SK-N-MC (cell line): ENCODE data around the gene ODC1.

Experiments
- EZH2 ChIP-seq: fragments of 200-600 bp; sonication (generic); IDR thresholded peaks from one replicate; pipeline ENCODE4 v1.6.1; 2017; ENCODE audit warnings: antibody characterized with exemption
- FOXP2 ChIP-seq: optimal IDR thresholded peaks from 2 replicates; pipeline ENCODE3; 2011; ENCODE audit warnings: mild to moderate bottlenecking, moderate library complexity; ENCODE audit not compliant: insufficient read depth; ENCODE audit errors: extremely low read length, control extremely low read depth
- POLR2AphosphoS5 ChIP-seq: IDR thresholded peaks from 2 replicates; pipeline ENCODE4 v1.6.1; 2012; ENCODE audit warnings: mild to moderate bottlenecking, low read depth, low read length, borderline replicate concordance

DNA sequence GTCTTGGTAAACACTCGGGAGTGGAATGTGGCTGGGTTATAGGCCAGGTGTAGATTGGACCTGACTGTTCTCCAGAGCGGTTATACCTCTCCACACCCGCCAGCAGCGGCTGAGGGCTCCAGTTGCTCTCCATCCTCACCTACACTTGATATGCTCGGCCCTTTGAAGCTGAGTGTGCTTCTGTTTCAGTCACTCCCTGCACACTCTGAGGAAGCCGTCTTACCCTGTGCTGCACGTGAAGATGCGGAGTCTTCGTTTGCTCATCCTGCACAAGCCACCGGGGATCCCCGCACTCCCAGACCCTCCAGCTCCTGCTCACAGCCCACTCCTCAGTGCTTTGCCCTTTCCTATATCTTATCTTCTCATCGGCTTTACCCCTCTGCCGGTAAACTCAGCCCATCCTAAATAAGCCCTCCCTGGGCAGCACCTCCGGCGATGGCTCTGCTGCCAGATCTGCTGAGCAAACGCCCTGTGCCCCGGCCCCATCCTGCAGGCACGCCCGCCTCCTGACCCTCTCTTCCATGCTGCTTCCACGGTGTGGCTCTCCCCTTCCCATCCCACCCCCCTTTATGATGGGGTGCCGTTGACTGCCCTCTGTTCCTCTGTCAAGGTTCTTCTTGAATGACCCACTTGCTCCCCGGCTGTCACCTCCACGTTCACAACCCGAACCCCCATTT is 47.3 kb upstream of the ODC1 start:
- no peak for TF ChIP-seq POLR2AphosphoS5
- no peak for TF ChIP-seq EZH2
- no peak for TF ChIP-seq FOXP2
